Kidney epithelial cell (primary cell): ENCODE measurements around the gene GRM8. TPM values are rescaled to one million over a fixed set of nuclear protein-coding genes. Genes with fewer than 3 reads are reported as not detected.
"Not testable (repeated sequence)": the region's sequence is repeated elsewhere in the genome, so short reads cannot be mapped to it uniquely, and the experiment has no call there.

Experiments used
- DNase-seq: peaks from one replicate; pipeline ENCODE4 v3.0.0-alpha.2; 2010; ENCODE audit warnings: low read depth
- H3K27me3 ChIP-seq: 2 replicates; pipeline ENCODE4 v1.6.0; 2011; ENCODE audit warnings: low read length; ENCODE audit not compliant: control insufficient read depth, insufficient read depth
- H3K36me3 ChIP-seq: 2 replicates; pipeline ENCODE4 v1.5.1; 2011; ENCODE audit warnings: low read length; ENCODE audit not compliant: control insufficient read depth, insufficient read depth
- H3K4me3 ChIP-seq: 2 replicates; pipeline ENCODE4 v1.5.1; 2011; ENCODE audit warnings: low read depth, mild to moderate bottlenecking, control low read depth, low read length
- total RNA-seq: library from RNA; depleted of rRNA; stranded (reverse); fragments of >200 nt; gene quantifications from 2 replicates; pipeline ENCODE4 v1.2.3, GENCODE V29; 2015
- TF ChIP-seq, protein P1 (sequence below): IDR thresholded peaks from 2 replicates; pipeline ENCODE4 v1.5.1; 2011; ENCODE audit warnings: mild to moderate bottlenecking, moderate library complexity, low read length, control low read depth, inconsistent platforms; ENCODE audit not compliant: insufficient read depth, poor library complexity, severe bottlenecking

The GRM8 gene
- total RNA-seq, 1 donor from 2014 or later = 0.17 TPM

DNA sequence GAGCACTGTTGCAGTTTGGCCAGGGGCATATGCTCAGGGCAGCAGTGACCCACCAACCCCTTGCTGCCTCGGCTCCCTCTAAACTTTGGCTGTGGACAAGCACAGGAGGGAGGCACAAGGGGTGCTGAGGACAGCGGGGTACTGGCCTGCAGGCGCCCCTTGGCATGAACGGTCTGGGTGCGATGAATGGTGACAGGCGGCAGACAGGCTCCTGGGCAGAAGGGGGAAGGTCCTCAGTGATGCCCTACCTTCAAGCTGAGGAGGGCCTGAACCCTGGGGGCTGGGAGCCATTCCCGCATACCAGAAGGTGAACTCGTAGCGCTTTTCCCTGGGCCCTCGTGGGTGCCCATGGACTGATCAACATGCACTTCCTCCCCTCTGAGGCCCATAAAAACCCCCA lies 567.1 kb downstream of the GRM8 start:
- H3K27me3 ChIP-seq = no peaks in the 10 kb centered on the region
- no peak overlapping the region for H3K4me3 ChIP-seq
- no peak for DNase-seq
- TF ChIP-seq, protein P1, sequence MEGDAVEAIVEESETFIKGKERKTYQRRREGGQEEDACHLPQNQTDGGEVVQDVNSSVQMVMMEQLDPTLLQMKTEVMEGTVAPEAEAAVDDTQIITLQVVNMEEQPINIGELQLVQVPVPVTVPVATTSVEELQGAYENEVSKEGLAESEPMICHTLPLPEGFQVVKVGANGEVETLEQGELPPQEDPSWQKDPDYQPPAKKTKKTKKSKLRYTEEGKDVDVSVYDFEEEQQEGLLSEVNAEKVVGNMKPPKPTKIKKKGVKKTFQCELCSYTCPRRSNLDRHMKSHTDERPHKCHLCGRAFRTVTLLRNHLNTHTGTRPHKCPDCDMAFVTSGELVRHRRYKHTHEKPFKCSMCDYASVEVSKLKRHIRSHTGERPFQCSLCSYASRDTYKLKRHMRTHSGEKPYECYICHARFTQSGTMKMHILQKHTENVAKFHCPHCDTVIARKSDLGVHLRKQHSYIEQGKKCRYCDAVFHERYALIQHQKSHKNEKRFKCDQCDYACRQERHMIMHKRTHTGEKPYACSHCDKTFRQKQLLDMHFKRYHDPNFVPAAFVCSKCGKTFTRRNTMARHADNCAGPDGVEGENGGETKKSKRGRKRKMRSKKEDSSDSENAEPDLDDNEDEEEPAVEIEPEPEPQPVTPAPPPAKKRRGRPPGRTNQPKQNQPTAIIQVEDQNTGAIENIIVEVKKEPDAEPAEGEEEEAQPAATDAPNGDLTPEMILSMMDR = no peak
- H3K36me3 ChIP-seq = no peaks in the 10 kb centered on the region

- TF ChIP-seq, protein P1 = no peak
- no peak for DNase-seq
- Histone ChIP-seq H3K27me3 (no peaks in the 10 kb centered on the region), H3K4me3 (no peak overlapping the region), H3K36me3 (no peaks in the 10 kb centered on the region)
These were observed 567.6 kb downstream of the GRM8 start for GRCh38 chr7:126685018-126685573.

DNA sequence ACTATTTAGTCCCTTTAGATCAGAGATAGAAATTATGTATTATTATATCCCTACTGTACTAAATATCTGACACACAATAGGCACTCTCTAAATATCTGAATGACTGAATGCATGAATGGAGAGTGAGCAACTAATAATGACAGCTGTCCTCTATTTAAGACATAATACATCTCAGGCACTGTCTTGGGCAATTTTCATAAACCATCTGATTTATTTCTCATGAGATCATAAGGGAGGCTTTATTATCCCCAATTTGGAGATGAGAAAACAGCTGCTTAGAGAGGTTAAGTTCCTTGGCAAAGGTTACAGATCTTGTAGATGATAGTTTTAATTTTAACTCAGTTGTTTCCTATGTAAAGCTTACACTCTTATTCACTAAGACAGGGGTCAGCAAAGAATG lies 570.6 kb downstream of the GRM8 start:
- TF ChIP-seq, protein P1 = no peak
- Histone ChIP-seq H3K36me3 (no peaks in the 10 kb centered on the region), H3K27me3 (no peaks in the 10 kb centered on the region), H3K4me3 (no peak overlapping the region)
- no peak for DNase-seq

DNA sequence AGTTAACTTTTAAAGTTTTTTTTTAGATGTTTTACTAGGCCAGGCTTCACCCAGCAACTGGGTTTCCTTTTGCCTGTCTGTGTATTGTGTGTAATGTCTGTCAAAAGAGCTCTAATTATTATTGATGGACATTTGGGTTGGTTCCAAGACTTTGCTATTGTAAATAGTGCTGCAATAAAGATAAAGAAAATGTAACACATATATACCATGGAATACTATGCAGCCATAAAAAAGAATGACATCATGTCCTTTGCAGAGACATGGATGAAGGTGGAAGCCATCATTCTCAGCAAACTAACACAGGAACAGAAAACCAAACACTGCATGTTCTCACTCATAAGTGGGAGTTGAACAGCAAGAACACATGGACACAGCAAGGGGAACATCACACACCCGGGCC lies 584.0 kb downstream of the GRM8 start:
- not testable (repeated sequence) for H3K4me3 ChIP-seq, H3K36me3 ChIP-seq, DNase-seq, H3K27me3 ChIP-seq

DNA sequence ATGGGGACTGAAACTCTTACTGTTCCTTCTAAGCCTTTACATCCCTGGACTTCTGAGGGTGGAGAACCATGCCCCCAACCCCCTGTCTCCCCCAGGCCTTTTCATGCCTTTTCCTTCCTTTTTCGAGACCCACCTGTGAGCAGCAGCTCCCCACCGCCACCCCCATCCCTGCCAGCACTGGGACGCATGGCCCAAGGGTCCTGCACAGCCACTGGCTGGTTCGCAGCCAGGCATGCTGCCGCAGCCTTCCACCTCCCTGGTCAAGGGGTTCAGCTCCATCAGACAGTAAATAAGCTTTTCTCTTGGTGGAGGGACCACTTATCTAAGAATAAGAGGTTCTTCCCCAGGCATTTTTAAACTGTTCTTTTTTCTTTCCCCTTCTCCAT lies 584.4 kb downstream of the GRM8 start:
- no peaks in the 10 kb centered on the region for H3K27me3 ChIP-seq
- TF ChIP-seq, protein P1 = no peak
- no peak for DNase-seq
- H3K4me3 ChIP-seq = no peak overlapping the region
- no peaks in the 10 kb centered on the region for H3K36me3 ChIP-seq

DNA sequence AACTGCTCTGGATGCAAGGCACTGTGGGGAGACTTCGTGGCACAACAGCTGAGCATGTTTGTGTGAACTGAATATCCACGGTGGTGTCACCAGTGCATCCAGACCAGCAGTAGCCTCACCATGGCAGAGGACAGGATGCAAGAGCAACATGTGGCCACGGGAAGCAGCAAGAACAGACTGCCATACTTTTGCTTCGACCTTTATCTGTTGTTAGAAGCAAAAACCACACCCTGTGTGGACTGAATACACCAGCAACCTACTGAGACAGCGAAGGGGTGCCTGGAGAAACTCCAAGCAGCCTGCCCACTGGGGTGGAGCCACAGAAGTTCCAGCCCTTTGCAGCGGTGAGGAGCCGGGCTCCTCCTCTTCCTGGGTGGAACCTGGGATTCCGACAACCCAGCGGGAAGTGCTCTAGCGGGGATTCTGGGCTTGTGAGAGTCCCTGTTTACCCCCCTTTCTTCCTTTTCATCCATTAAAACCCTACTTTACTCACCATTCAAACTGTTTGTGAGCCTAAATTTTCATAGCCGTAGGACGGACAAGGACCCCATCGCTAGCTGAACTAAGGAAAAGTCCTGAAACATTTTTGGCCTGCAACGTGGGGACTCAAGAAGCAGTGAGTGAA lies 584.9 kb downstream of the GRM8 start:
- no peaks in the 10 kb centered on the region for H3K27me3 ChIP-seq
- TF ChIP-seq, protein P1 = no peak
- H3K4me3 ChIP-seq = no peak overlapping the region
- DNase-seq = no peak
- H3K36me3 ChIP-seq = no peaks in the 10 kb centered on the region
